Skin of body (tissue), 3 donors: ENCODE results near the gene C1orf87. TPM values are rescaled to one million over a fixed set of nuclear protein-coding genes. Genes with fewer than 3 reads are reported as not detected.

Experiments used
- DNase-seq: peaks from one replicate; lab custom pipeline; 2025; lab: John Stamatoyannopoulos, UW
- small RNA-seq: library from RNA; depleted of rRNA; stranded (forward); fragments of <200 nt; gene quantifications from one replicate; pipeline ENCODE3, GENCODE V24; 2014; ENCODE audit warnings: low replicate concordance
- total RNA-seq: library from RNA; depleted of rRNA; stranded (reverse); fragments of >200 nt; gene quantifications from one replicate; pipeline ENCODE4 v1.2.3, GENCODE V29; 2014

Gene C1orf87
- total RNA-seq, 1 donor from 2014 or later, result 0.20 TPM

DNA sequence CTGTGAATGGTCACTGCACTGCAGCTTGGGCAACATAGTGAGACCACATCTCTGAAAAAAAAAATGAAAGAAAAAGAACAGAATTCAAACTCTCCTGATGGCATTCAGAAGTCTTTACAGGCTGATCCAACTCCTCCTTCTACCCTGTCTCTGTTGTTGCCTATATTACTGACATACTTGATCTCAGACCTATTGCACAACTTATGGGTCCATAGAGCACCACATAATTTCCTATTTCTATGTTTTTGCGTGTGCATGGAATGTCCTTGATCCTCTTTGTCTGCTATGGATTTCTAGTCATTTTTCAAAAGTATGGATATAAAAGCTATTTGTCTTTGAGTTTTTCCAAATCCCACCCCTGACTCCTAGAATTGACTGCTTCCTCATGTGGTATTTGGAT, 124.6 kb downstream of the C1orf87 start:
- DNase-seq, result peak; percentile 5

DNA sequence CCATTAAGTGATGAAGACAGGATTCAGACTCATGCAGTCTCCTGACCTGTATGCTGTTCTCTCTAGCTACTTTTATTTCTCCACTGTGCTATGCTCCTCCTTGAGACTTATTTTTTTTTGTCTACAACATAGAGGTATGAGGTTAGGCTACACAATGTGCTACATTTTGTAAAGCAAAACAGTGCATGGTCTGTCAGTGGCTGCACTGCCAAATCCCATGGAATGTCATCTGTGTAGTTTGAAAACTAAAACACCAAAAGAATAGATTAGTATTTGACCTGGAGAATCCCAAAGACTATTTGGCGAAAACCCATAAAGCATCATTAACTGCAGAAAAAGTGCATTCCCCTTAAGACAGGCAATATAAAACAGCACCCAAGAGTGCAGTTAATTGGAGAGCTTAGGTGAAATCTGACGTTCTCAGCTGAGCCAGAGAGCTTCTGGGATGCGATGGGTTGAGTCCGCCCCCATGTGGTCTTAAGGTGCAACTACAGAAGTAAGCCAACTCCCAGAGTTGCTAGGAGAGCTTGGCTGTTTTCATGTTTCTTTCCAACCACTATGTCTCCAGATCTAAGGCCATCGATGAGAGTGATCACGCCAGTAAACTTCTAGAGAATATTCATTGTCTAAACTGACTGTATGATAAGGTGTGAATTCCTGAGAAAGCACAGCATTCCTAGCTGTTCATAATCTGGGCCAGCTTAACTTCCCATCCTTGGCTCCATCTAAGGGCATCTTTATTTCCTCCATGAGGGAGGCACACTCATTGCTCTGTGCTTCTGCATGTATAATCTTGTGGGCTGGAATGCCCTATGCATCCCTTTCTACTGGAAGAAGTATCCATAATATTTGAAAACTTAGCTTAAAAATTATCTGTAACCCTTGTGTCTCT, 126.3 kb downstream of the C1orf87 start:
- peak; percentile 24 for DNase-seq

DNA sequence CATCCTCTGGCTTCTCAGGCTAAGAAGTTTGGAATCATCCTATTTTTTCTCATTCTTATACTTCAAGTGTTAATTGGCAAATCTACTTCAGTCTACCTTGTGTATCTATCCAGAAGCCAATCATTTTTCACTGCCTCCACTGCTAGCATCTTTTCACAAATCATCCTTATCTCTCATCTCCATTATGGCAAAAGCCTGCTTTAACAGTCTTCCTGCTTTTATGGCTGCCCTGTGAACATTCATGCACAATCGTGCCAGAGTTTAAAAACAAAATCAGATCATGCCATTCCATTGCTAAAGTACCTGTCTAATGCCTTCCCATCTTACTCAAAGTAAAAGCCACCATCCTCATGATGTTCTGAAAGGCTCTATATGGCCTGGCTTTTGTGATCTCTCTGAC, 127.8 kb downstream of the C1orf87 start:
- DNase-seq, result no peak

Small RNA genes lying within 50 kb of the gene (small RNA-seq; reads per million reads assigned to genes)
- not detected for gene RN7SL475P

Other genes with a start within 250 kb of the C1orf87 start
- 10.1 TPM for gene CYP2J2, start 147.0 kb downstream of the C1orf87 start, total RNA-seq